Lower leg skin (tissue), 4 donors: ENCODE data around the gene FTCDNL1. TPM values are rescaled to one million over a fixed set of nuclear protein-coding genes. Genes with fewer than 3 reads are reported as not detected.

Experiments used
- DNase-seq, 2 donors: peaks; one replicate each; pipeline ENCODE4 v3.0.0-alpha.2; 2019; ENCODE audit warnings: low spot score in 2 of 2
- H3K4me3 ChIP-seq: fragments of 200-600 bp; sonication (generic); 2 replicates; pipeline ENCODE4 v1.5.1; 2017; ENCODE audit warnings: mild to moderate bottlenecking, low read depth; ENCODE audit not compliant: poor library complexity, severe bottlenecking
- POLR2A ChIP-seq, 2 donors: fragments of 450-650 bp; IDR thresholded peaks; one replicate each; pipeline ENCODE4 v1.6.1; 2016 to 2017; ENCODE audit warnings: antibody characterized with exemption in 2 of 2, mild to moderate bottlenecking in 1 of 2, moderate library complexity in 1 of 2
- whole genome bisulfite sequencing, 2 donors: methylation state at CpG; one replicate each; pipeline ENCODE4 v1.1.5; 2018; 5-methylcytosine and 5-hydroxymethylcytosine counted together
- intact Hi-C: fragments of 100-400 bp; cut with DNase I; formaldehyde crosslinking; loops from one replicate; pipeline ENCODE4 v1.15.0; 2023; ENCODE audit warnings: low total_unique reads
- total RNA-seq, 4 donors: library from RNA; depleted of rRNA; stranded (reverse); fragments of >200 nt; gene quantifications; one replicate each; pipeline ENCODE4 v1.1.0, GENCODE V29; 2016
- TF ChIP-seq, protein P1 (sequence below), 3 donors: fragments of 450-650 bp; IDR thresholded peaks; one replicate each; pipeline ENCODE4 v1.5.1; 2016; ENCODE audit warnings: antibody characterized with exemption in 3 of 3, mild to moderate bottlenecking in 3 of 3, moderate library complexity in 2 of 3

Gene FTCDNL1
- total RNA-seq, 4 donors from 2014 or later = 1.9 to 2.9 (median 2.7) TPM; not detected in 1

DNA sequence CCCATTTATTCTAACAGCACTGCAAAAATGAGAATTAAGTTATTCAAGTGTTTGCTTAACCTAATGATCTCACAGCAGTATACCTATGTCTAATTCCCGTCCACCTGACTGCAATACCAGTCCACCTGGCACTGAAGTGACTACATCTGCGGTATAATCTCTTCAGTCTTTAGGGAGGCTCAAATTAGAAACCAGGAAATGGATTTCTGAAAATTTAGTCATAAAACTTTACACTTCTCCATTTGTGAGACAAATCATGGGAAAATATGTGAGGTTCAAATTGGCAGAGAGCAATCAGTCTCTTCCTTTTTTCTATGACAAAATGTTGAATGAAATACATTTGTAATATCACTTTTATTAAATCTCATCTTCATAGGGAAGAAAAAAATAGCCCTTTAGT, 33.0 kb downstream of the FTCDNL1 start:
- no peak overlapping the region for H3K4me3 ChIP-seq
- TF ChIP-seq, protein P1, sequence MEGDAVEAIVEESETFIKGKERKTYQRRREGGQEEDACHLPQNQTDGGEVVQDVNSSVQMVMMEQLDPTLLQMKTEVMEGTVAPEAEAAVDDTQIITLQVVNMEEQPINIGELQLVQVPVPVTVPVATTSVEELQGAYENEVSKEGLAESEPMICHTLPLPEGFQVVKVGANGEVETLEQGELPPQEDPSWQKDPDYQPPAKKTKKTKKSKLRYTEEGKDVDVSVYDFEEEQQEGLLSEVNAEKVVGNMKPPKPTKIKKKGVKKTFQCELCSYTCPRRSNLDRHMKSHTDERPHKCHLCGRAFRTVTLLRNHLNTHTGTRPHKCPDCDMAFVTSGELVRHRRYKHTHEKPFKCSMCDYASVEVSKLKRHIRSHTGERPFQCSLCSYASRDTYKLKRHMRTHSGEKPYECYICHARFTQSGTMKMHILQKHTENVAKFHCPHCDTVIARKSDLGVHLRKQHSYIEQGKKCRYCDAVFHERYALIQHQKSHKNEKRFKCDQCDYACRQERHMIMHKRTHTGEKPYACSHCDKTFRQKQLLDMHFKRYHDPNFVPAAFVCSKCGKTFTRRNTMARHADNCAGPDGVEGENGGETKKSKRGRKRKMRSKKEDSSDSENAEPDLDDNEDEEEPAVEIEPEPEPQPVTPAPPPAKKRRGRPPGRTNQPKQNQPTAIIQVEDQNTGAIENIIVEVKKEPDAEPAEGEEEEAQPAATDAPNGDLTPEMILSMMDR (IDR thresholded peaks at IDR 0.05) = no peak
- no peak for TF ChIP-seq POLR2A (IDR thresholded peaks at IDR 0.05)
- intact Hi-C loops = no loop called here
- whole genome bisulfite sequencing, 2 donors = 74 to 76% methylated on average over 2 of the region's 2 CpGs
- no peak for DNase-seq

DNA sequence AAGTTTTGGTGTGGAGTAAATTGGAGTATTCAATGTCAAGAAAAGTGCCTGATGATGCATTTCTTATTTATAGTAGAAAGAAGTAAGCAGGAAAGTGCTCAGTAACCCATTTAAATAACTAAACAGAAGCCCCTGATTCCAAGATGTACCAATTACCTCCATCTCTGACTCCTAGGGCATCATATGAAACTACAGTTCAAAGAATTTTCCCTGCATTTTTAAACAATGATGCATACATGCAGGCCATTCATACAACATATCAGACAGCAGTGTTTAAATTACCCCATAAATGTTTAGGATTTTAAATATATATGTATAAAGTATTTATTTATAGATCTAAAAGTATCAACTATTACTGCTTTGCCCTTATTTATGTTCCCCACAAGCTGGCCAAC, 36.2 kb downstream of the FTCDNL1 start:
- intact Hi-C loops = no loop called here
- H3K4me3 ChIP-seq = no peak overlapping the region
- TF ChIP-seq POLR2A (IDR thresholded peaks at IDR 0.05) = no peak
- TF ChIP-seq, protein P1 (IDR thresholded peaks at IDR 0.05) = no peak
- DNase-seq = no peak

DNA sequence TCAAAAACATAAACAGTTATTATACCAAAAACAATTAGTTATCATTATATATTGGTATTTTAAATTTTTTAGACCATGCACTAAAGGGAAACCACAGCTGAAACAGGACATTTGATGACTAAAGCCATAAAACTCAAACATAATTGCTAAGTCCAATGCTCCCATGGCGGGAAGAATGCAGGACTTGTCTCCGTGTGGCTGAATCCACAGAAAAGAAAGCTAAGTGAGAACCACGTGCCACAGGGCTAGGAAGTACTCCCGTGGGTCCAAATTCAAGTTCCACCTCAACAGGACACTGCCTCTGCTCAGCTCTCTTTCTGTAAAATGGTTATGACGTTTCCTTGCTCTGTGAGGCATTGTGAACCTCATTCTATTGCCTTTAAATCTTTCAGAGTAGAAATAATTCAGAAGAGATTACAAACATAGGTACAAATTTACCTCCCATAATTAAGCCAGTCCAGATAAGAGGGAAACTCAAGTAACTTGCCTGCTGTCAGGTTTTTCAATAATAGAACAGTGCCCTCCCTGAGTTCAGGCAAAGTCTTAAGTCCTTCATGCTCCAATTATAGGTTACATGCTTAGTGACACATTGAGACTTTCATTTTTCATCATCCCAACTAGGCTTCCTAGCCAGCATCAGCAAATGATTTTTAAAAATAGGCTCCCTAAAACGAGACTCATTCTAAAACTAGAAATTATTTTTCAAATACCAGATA, 36.7 kb downstream of the FTCDNL1 start:
- no peak for DNase-seq
- 72 to 78% methylated on average over 6 of the region's 6 CpGs for WGBS, 2 donors
- no peak overlapping the region for H3K4me3 ChIP-seq
- TF ChIP-seq, protein P1 (IDR thresholded peaks at IDR 0.05) = no peak
- TF ChIP-seq POLR2A (IDR thresholded peaks at IDR 0.05) = no peak
- intact Hi-C loops = no loop called here

DNA sequence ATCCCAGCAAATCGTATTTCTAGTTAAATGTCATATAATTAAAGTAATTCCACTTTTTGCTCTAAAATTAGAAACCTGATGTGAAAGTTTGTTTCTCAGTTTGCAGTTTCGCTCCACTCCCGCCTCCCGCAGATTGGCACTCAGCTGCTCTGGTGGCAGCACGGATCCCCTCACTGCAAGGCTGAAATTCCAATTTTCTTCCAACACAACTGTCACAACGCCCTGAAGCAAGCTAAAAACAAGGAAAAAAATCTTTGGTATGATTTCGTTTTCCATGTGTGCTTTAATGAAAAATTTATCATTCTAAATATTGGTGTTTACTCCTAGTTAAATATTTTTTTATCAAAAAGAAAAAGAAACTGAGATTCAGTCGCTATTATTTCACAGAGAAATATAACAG, 38.5 kb downstream of the FTCDNL1 start:
- WGBS, 2 donors = 72 to 73% methylated on average over 8 of the region's 8 CpGs
- no peak for DNase-seq
- H3K4me3 ChIP-seq = no peak overlapping the region
- intact Hi-C loops = no loop called here
- TF ChIP-seq, protein P1 (IDR thresholded peaks at IDR 0.05) = no peak
- TF ChIP-seq POLR2A (IDR thresholded peaks at IDR 0.05) = no peak

DNA sequence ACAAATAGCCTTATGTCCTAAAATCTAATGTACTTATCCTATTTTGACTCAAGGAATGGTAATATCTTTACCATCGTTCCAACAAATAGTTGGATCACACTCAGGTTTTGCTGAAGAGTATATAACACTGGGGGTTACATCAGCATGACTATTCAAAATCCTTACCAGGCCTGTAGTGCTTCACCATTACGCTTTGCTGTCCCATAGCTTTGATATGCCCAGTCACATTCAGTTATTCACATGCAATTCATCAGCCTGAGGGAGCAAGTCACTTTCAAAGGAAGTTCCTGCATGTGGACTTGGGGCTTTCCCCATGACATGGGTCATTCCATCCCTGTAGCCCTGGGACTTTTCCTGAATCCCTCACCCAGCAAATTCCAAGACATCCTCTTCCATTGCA, 39.6 kb downstream of the FTCDNL1 start:
- no peak for DNase-seq
- intact Hi-C loops = no loop called here
- TF ChIP-seq, protein P1 (IDR thresholded peaks at IDR 0.05) = no peak
- no peak for TF ChIP-seq POLR2A (IDR thresholded peaks at IDR 0.05)
- 80 to 86% methylated on average over 2 of the region's 2 CpGs for WGBS, 2 donors
- H3K4me3 ChIP-seq = no peak overlapping the region
